ENCODE results near the gene ZNF577. TPM values are rescaled to one million over a fixed set of nuclear protein-coding genes. Genes with fewer than 3 reads are reported as not detected.
"Not testable (repeated sequence)": the region's sequence is repeated elsewhere in the genome, so short reads cannot be mapped to it uniquely, and the experiment has no call there.

ZNF577 gene
- total RNA-seq, 1 experiment from 2014 or later: 3.6 TPM

GRCh38 chr19:51915324-51915867, 27.6 kb upstream of the ZNF577 start:
- POLR2A ChIA-PET: no interaction called here
- no peak for ATAC-seq

GRCh38 chr19:51907981-51908380, 20.2 kb upstream of the ZNF577 start:
- H3K4me3 ChIP-seq (ENCODE audit: low read depth in 2 of 2, low read length in 2 of 2); H3K27me3 ChIP-seq (ENCODE audit: control insufficient read depth, insufficient read depth, low read length); CTCF ChIA-PET; H3K27ac ChIP-seq (ENCODE audit: low read length); intact Hi-C loops (cut with micrococcal nuclease; ENCODE audit: unreplicated experiment); ATAC-seq; H3K4me1 ChIP-seq (ENCODE audit: control insufficient read depth, insufficient read depth, low read length); H3K36me3 ChIP-seq (ENCODE audit: control insufficient read depth, insufficient read depth, low read length); DNase-seq (ENCODE audit: low read depth, low spot score); H3K9me3 ChIP-seq (ENCODE audit: control insufficient read depth, insufficient read depth, low read depth, low read length); POLR2A ChIA-PET; BruUV-seq (replicated peaks); in situ Hi-C loops (cut with HindIII; ENCODE audit: low pct_unique_long_range_greater_than_20kb, low sequenced_read_pairs): not testable (repeated sequence)

More at GRCh38 chr19:51915324-51915867, 27.6 kb upstream of the ZNF577 start:
- no peaks in the 10 kb centered on the region for H3K4me1 ChIP-seq (ENCODE audit: control insufficient read depth, insufficient read depth, low read length)
- no peak overlapping the region for H3K4me3 ChIP-seq (ENCODE audit: low read depth in 2 of 2, low read length in 2 of 2)
- H3K27me3 ChIP-seq (ENCODE audit: control insufficient read depth, insufficient read depth, low read length): no peaks in the 10 kb centered on the region
- no TSS peak for BruUV-seq (replicated peaks)
- H3K36me3 ChIP-seq (ENCODE audit: control insufficient read depth, insufficient read depth, low read length): no peaks in the 10 kb centered on the region
- no peak for DNase-seq (ENCODE audit: low read depth, low spot score)
- in situ Hi-C loops (cut with HindIII; ENCODE audit: low pct_unique_long_range_greater_than_20kb, low sequenced_read_pairs) (no loop called here), intact Hi-C loops (cut with micrococcal nuclease; ENCODE audit: unreplicated experiment) (no loop called here)
- TF ChIP-seq SIN3A (IDR thresholded peaks at IDR 0.05; ENCODE audit: borderline replicate concordance, insufficient read depth, low read depth, low read length) (no peak), CTCF (IDR thresholded peaks at IDR 0.05) (no peak)
- CTCF ChIA-PET: no interaction called here
- H3K27ac ChIP-seq (ENCODE audit: low read length): no peak overlapping the region
- peaks cover 21% of the 10 kb centered on the region; the same call in 1 of the 2 replicates for H3K9me3 ChIP-seq (ENCODE audit: control insufficient read depth, insufficient read depth, low read depth, low read length)

DNA sequence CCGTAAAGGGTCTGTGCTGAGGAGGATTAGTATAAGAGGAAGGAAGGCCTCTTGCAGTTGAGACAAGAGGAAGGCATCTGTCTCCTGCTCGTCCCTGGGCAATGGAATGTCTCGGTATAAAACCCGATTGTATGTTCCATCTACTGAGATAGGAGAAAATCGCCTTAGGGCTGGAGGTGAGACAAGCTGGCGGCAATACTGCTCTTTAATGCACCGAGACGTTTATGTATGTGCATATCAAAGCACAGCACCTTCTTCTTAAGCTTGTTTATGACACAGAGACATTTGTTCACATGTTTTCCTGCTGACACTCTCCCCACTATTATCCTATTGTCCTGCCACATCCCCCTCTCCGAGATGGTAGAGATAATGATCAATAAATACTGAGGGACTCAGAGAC, 18.4 kb upstream of the ZNF577 start:
- peaks cover 12% of the 10 kb centered on the region; the same call in 1 of the 2 replicates for H3K9me3 ChIP-seq (ENCODE audit: control insufficient read depth, insufficient read depth, low read depth, low read length)
- H3K4me1 ChIP-seq (ENCODE audit: control insufficient read depth, insufficient read depth, low read length); ATAC-seq; H3K36me3 ChIP-seq (ENCODE audit: control insufficient read depth, insufficient read depth, low read length); BruUV-seq (replicated peaks); H3K4me3 ChIP-seq (ENCODE audit: low read depth in 2 of 2, low read length in 2 of 2); POLR2A ChIA-PET; H3K27ac ChIP-seq (ENCODE audit: low read length); DNase-seq (ENCODE audit: low read depth, low spot score); H3K27me3 ChIP-seq (ENCODE audit: control insufficient read depth, insufficient read depth, low read length); CTCF ChIA-PET; intact Hi-C loops (cut with micrococcal nuclease; ENCODE audit: unreplicated experiment); in situ Hi-C loops (cut with HindIII; ENCODE audit: low pct_unique_long_range_greater_than_20kb, low sequenced_read_pairs): not testable (repeated sequence)

- DNase-seq (ENCODE audit: low read depth, low spot score); in situ Hi-C loops (cut with HindIII; ENCODE audit: low pct_unique_long_range_greater_than_20kb, low sequenced_read_pairs); ATAC-seq; H3K4me1 ChIP-seq (ENCODE audit: control insufficient read depth, insufficient read depth, low read length); BruUV-seq (replicated peaks); intact Hi-C loops (cut with micrococcal nuclease; ENCODE audit: unreplicated experiment); POLR2A ChIA-PET; H3K27ac ChIP-seq (ENCODE audit: low read length); H3K27me3 ChIP-seq (ENCODE audit: control insufficient read depth, insufficient read depth, low read length); H3K4me3 ChIP-seq (ENCODE audit: low read depth in 2 of 2, low read length in 2 of 2); CTCF ChIA-PET; H3K36me3 ChIP-seq (ENCODE audit: control insufficient read depth, insufficient read depth, low read length): not testable (repeated sequence)
- H3K9me3 ChIP-seq (ENCODE audit: control insufficient read depth, insufficient read depth, low read depth, low read length): peaks cover 17% of the 10 kb centered on the region; the same call in 1 of the 2 replicates
Observed at GRCh38 chr19:51905639-51906038, 17.9 kb upstream of the ZNF577 start.

All from Panc1 (cell line).